Activated T-cell treated with anti-CD3 and anti-CD28 coated beads, Interleukin-2, amount 50 U/mL, for 24 hours (primary cell): ENCODE measurements around the gene TAF6.
"Not testable (repeated sequence)": the region's sequence is repeated elsewhere in the genome, so short reads cannot be mapped to it uniquely, and the experiment has no call there.

Experiments
- DNase-seq: peaks from one replicate; pipeline ENCODE4 v3.0.0-alpha.2; 2020
- H3K27ac Mint-ChIP-seq: 2 replicates; pipeline ENCODE4 v1.8.0; 2020; ENCODE audit warnings: mild to moderate bottlenecking, mixed read lengths
- H3K27me3 Mint-ChIP-seq: 2 replicates; pipeline ENCODE4 v1.8.0; 2020; ENCODE audit warnings: mixed read lengths
- H3K36me3 Mint-ChIP-seq: 2 replicates; pipeline ENCODE4 v1.8.0; 2020; ENCODE audit warnings: low read depth, mixed read lengths
- H3K4me1 Mint-ChIP-seq: 2 replicates; pipeline ENCODE4 v1.8.0; 2020; ENCODE audit warnings: low read depth, mixed read lengths
- H3K4me3 Mint-ChIP-seq: 2 replicates; pipeline ENCODE4 v1.8.0; 2020; ENCODE audit warnings: mild to moderate bottlenecking, moderate library complexity, mixed read lengths
- H3K9me3 Mint-ChIP-seq: 2 replicates; pipeline ENCODE4 v1.8.0; 2020; ENCODE audit warnings: mixed read lengths

The TAF6 gene

GRCh38 chr7:100132697-100133151 lies 13.6 kb upstream of the TAF6 start:
- H3K9me3 Mint-ChIP-seq, result no peaks in the 10 kb centered on the region
- no peak overlapping the region for H3K4me3 Mint-ChIP-seq

GRCh38 chr7:100132126-100132525 lies 13.0 kb upstream of the TAF6 start:
- Mint-ChIP-seq H3K9me3 (no peaks in the 10 kb centered on the region), H3K4me3 (no peak overlapping the region), H3K36me3 (no peaks in the 10 kb centered on the region), H3K27me3 (no peaks in the 10 kb centered on the region), H3K27ac (no peak overlapping the region), H3K4me1 (peaks cover 21% of the 10 kb centered on the region)
- DNase-seq, result no peak

More at GRCh38 chr7:100132697-100133151, 13.6 kb upstream of the TAF6 start:
- no peaks in the 10 kb centered on the region for H3K27me3 Mint-ChIP-seq
- DNase-seq, result peak; percentile 71
- peaks cover 23% of the 10 kb centered on the region for H3K4me1 Mint-ChIP-seq
- H3K27ac Mint-ChIP-seq, result no peak overlapping the region
- no peaks in the 10 kb centered on the region for H3K36me3 Mint-ChIP-seq

GRCh38 chr7:100130608-100131453 lies 11.7 kb upstream of the TAF6 start:
- H3K27me3 Mint-ChIP-seq, result no peaks in the 10 kb centered on the region
- no peak overlapping the region for H3K27ac Mint-ChIP-seq
- DNase-seq, result peak; percentile 92
- H3K9me3 Mint-ChIP-seq, result no peaks in the 10 kb centered on the region
- peaks cover 11% of the 10 kb centered on the region for H3K36me3 Mint-ChIP-seq
- peaks cover 24% of the 10 kb centered on the region for H3K4me1 Mint-ChIP-seq
- H3K4me3 Mint-ChIP-seq, result peak overlapping the region; percentile 6

GRCh38 chr7:100130220-100130607 lies 11.1 kb upstream of the TAF6 start:
- not testable (repeated sequence) for H3K9me3 Mint-ChIP-seq, H3K27me3 Mint-ChIP-seq, H3K27ac Mint-ChIP-seq, H3K4me3 Mint-ChIP-seq, DNase-seq
- Mint-ChIP-seq H3K4me1 (peaks cover 28% of the 10 kb centered on the region), H3K36me3 (peaks cover 15% of the 10 kb centered on the region)

- Mint-ChIP-seq H3K4me3 (peak overlapping the region; percentile 99), H3K4me1 (peaks cover 40% of the 10 kb centered on the region), H3K9me3 (no peaks in the 10 kb centered on the region), H3K27ac (peak overlapping the region; percentile 82), H3K27me3 (no peaks in the 10 kb centered on the region), H3K36me3 (peaks cover 28% of the 10 kb centered on the region)
- no peak for DNase-seq
Measured at GRCh38 chr7:100128637-100128963, 9.4 kb upstream of the TAF6 start.

- peak overlapping the region; percentile 99 for H3K4me3 Mint-ChIP-seq
Measured at GRCh38 chr7:100127866-100128636, 8.9 kb upstream of the TAF6 start.

GRCh38 chr7:100126931-100127865 lies 8.0 kb upstream of the TAF6 start, which contains the start of gene MBLAC1:
Gene MBLAC1 (plus strand): TSS chr7:100126967. CDS start chr7:100127396, 429 bp downstream.
- Mint-ChIP-seq H3K36me3 (peaks cover 37% of the 10 kb centered on the region), H3K27ac (peak within 1 kb of the TSS; percentile 100), H3K4me1 (peaks cover 38% of the 10 kb centered on the region), H3K4me3 (peak within 1 kb of the TSS; percentile 99), H3K9me3 (no peaks in the 10 kb centered on the region), H3K27me3 (no peaks in the 10 kb centered on the region)
- peak; percentile 93 for DNase-seq

More at GRCh38 chr7:100127866-100128636, 8.9 kb upstream of the TAF6 start:
- H3K4me1 Mint-ChIP-seq, result peaks cover 40% of the 10 kb centered on the region
- H3K36me3 Mint-ChIP-seq, result peaks cover 30% of the 10 kb centered on the region
- H3K27ac Mint-ChIP-seq, result peak overlapping the region; percentile 82
- peak; percentile 63 for DNase-seq
- no peaks in the 10 kb centered on the region for H3K9me3 Mint-ChIP-seq
- no peaks in the 10 kb centered on the region for H3K27me3 Mint-ChIP-seq

GRCh38 chr7:100126239-100126930 lies 7.2 kb upstream of the TAF6 start:
- Mint-ChIP-seq H3K36me3 (peaks cover 40% of the 10 kb centered on the region), H3K4me1 (peaks cover 41% of the 10 kb centered on the region), H3K4me3 (peak overlapping the region; percentile 99), H3K27ac (peak overlapping the region; percentile 100), H3K27me3 (no peaks in the 10 kb centered on the region), H3K9me3 (no peaks in the 10 kb centered on the region)
- no peak for DNase-seq

GRCh38 chr7:100124301-100125230 lies 5.4 kb upstream of the TAF6 start:
- peak overlapping the region; percentile 99 for H3K4me3 Mint-ChIP-seq
- peaks cover 40% of the 10 kb centered on the region for H3K4me1 Mint-ChIP-seq
- H3K27ac Mint-ChIP-seq, result peak overlapping the region; percentile 100
- H3K27me3 Mint-ChIP-seq, result no peaks in the 10 kb centered on the region
- H3K9me3 Mint-ChIP-seq, result no peaks in the 10 kb centered on the region
- DNase-seq, result no peak
- peaks cover 43% of the 10 kb centered on the region for H3K36me3 Mint-ChIP-seq

GRCh38 chr7:100122568-100122967 lies 3.4 kb upstream of the TAF6 start:
- DNase-seq, result no peak
- H3K9me3 Mint-ChIP-seq, result no peaks in the 10 kb centered on the region
- no peak overlapping the region for H3K4me3 Mint-ChIP-seq
- H3K36me3 Mint-ChIP-seq, result peaks cover 54% of the 10 kb centered on the region
- H3K4me1 Mint-ChIP-seq, result peaks cover 43% of the 10 kb centered on the region
- no peaks in the 10 kb centered on the region for H3K27me3 Mint-ChIP-seq
- H3K27ac Mint-ChIP-seq, result peak overlapping the region; percentile 46

GRCh38 chr7:100122067-100122466 lies 2.9 kb upstream of the TAF6 start:
- DNase-seq, result no peak
- no peaks in the 10 kb centered on the region for H3K27me3 Mint-ChIP-seq
- peaks cover 53% of the 10 kb centered on the region for H3K36me3 Mint-ChIP-seq
- peak overlapping the region; percentile 46 for H3K27ac Mint-ChIP-seq
- H3K9me3 Mint-ChIP-seq, result no peaks in the 10 kb centered on the region
- no peak overlapping the region for H3K4me3 Mint-ChIP-seq
- H3K4me1 Mint-ChIP-seq, result peaks cover 43% of the 10 kb centered on the region

- H3K4me3 Mint-ChIP-seq, result peak overlapping the region; percentile 98
- no peaks in the 10 kb centered on the region for H3K27me3 Mint-ChIP-seq
- peaks cover 45% of the 10 kb centered on the region for H3K4me1 Mint-ChIP-seq
- peaks cover 54% of the 10 kb centered on the region for H3K36me3 Mint-ChIP-seq
- no peak for DNase-seq
- H3K9me3 Mint-ChIP-seq, result no peaks in the 10 kb centered on the region
- peak overlapping the region; percentile 99 for H3K27ac Mint-ChIP-seq
Measured at GRCh38 chr7:100120733-100121036, 1.5 kb upstream of the TAF6 start.
